ENCODE measurements around the gene SERINC2. TPM values are rescaled to one million over a fixed set of nuclear protein-coding genes. Genes with fewer than 3 reads are reported as not detected.

Gene SERINC2
- total and polyA plus RNA-seq, 2 of the 8 experiments (the other 6 are each of a cell fraction or from before 2014, with no cell fraction given): 31.4 to 60.0 TPM

GRCh38 chr1:31393463-31393862 is 19.6 kb upstream of the SERINC2 start (continued):
- TF ChIP-seq CREB1 (IDR thresholded peaks at IDR 0.05): no peak
- no peak for TF ChIP-seq TAF7 (optimal IDR thresholded peaks at IDR 0.05; ENCODE audit: borderline replicate concordance, low read depth, low read length)
- TF ChIP-seq BACH1 (IDR thresholded peaks at IDR 0.05; ENCODE audit: low read length): no peak
- TF ChIP-seq NANOG (IDR thresholded peaks at IDR 0.05; ENCODE audit: insufficient read depth, low read depth, low read length, poor library complexity, severe bottlenecking): no peak
- no peak for TF ChIP-seq POLR2AphosphoS5 (IDR thresholded peaks at IDR 0.05; ENCODE audit: low read depth, low read length)
- no peak for TF ChIP-seq JUND (IDR thresholded peaks at IDR 0.05; ENCODE audit: low read length)
- no peak for TF ChIP-seq HDAC2 (IDR thresholded peaks at IDR 0.05; ENCODE audit: borderline replicate concordance in 1 of 2, low read depth in 2 of 2, low read length in 2 of 2)
